DMS79 (cell line): Measurements from ENCODE around the gene PNPLA6.

Experiments used
- DNase-seq: peaks from one replicate; lab custom pipeline; 2025; lab: John Stamatoyannopoulos, UW

PNPLA6 gene

GRCh38 chr19:7600721-7601120 lies 65.2 kb downstream of the PNPLA6 start:
- no peak for DNase-seq

GRCh38 chr19:7602240-7602934 lies 66.9 kb downstream of the PNPLA6 start:
- DNase-seq = peak; percentile 39

- DNase-seq = no peak
Measured at GRCh38 chr19:7602935-7603497, 67.5 kb downstream of the PNPLA6 start.

- DNase-seq = no peak
Measured at GRCh38 chr19:7603919-7604318, 68.4 kb downstream of the PNPLA6 start.

GRCh38 chr19:7605490-7606222 lies 70.1 kb downstream of the PNPLA6 start:
- no peak for DNase-seq

- no peak for DNase-seq
Measured at GRCh38 chr19:7606289-7606688, 70.8 kb downstream of the PNPLA6 start.

- no peak for DNase-seq
Measured at GRCh38 chr19:7607212-7607873, 71.8 kb downstream of the PNPLA6 start.

GRCh38 chr19:7607874-7608560 lies 72.5 kb downstream of the PNPLA6 start:
- no peak for DNase-seq

- no peak for DNase-seq
Measured at GRCh38 chr19:7610491-7611240, 75.1 kb downstream of the PNPLA6 start.
